ENCODE results near the gene ALDH4A1.

Gene ALDH4A1

DNA sequence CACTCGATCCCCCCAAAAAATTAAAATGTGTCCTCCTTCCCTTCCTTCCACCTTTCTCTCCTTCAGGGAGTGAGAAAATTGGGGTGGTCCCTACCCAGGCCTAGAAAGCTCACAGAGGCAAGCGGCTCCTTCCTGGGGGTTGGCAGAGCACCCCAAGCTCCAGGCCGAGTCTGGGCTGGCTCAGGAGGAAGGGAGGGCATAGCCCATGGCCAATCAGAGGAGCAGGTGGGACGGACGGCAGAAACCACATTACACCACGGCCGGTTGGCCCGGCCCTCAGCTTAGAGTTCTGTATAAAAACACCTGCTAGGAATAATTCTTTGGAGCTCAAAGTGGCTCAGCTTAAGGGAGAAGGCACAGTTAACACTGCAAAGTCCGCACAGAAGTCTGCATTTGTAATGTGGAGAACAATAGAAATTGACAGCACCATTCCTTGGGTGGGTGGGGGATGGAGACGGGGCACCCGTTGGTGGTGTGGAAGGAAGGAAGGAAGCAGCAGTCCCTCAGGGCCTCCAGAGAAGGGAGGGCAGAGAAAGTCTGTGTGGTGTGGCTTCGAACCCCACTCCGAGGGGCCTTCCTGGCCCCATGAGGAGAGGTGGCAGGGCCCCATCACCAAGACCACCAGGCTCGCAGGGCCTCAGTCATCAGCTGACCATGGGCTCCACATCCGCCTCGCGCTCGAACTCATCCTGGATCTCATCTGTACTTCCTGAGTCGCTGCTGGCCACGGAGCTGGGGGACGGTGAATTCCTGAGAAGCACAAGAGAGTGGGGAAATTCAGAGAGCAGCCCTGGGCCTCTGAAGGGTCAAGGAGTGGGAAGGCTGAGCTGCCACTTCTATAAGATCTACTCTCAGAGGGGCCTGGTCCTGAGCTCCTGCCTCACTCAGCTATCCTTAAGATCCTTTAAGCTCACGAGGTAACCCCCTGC lies 5.8 kb upstream of the ALDH4A1 start:
- TF ChIP-seq, protein P1, sequence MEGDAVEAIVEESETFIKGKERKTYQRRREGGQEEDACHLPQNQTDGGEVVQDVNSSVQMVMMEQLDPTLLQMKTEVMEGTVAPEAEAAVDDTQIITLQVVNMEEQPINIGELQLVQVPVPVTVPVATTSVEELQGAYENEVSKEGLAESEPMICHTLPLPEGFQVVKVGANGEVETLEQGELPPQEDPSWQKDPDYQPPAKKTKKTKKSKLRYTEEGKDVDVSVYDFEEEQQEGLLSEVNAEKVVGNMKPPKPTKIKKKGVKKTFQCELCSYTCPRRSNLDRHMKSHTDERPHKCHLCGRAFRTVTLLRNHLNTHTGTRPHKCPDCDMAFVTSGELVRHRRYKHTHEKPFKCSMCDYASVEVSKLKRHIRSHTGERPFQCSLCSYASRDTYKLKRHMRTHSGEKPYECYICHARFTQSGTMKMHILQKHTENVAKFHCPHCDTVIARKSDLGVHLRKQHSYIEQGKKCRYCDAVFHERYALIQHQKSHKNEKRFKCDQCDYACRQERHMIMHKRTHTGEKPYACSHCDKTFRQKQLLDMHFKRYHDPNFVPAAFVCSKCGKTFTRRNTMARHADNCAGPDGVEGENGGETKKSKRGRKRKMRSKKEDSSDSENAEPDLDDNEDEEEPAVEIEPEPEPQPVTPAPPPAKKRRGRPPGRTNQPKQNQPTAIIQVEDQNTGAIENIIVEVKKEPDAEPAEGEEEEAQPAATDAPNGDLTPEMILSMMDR (IDR thresholded peaks at IDR 0.05; ENCODE audit: control insufficient read depth, extremely low read depth, insufficient read depth): no peak
- no peak for DNase-seq (ENCODE audit: low read depth)
- no peak overlapping the region for H3K4me3 ChIP-seq (ENCODE audit: low read depth, low read length)

DNA sequence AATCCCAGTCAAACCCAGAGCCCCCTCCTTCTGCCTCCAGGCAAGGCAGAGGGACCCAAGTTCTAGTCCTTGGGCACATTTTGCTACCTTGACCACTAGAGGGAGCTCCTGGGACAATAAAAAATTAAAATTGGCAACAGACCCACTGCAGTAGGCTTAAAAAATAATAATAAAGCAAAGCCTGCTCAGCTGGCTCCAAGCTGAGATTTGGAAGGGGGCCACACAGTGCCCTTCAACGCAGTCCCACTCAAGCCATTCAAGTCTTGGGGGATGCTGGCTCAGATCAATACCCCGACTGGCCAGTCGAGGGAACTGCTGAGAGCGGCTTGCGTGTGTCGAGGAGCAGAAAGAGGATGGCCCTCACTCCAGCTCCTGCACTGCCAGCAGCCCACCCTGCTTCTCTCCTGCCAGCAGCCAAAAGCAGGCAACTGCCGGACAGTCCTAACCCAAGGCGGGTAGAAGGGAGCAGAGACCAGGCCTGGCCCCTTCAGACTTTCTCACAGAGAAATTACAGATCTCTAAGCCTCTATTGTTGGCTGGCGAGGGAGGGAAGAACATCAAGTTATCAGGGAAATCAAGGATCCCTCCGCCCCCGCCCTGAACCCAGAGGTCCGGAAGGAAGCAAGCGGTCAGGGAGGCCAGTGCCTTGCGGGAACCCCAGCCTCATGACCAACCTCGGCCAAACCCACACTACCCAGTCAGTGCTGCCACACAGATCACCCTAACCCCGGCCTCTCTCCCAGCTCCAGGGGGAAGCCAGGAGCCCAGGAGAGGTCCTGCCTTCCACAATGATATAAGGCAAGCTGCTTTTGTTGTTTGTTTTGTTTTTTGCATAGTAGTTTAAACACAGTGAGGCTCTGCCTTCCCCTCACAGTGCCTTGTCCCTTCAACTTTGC lies 4.9 kb upstream of the ALDH4A1 start:
- TF ChIP-seq, protein P1 (IDR thresholded peaks at IDR 0.05; ENCODE audit: control insufficient read depth, extremely low read depth, insufficient read depth): peak; percentile 45; the same call in 1 of the 2 replicates
- H3K4me3 ChIP-seq (ENCODE audit: low read depth, low read length): no peak overlapping the region
- DNase-seq (ENCODE audit: low read depth): no peak

DNA sequence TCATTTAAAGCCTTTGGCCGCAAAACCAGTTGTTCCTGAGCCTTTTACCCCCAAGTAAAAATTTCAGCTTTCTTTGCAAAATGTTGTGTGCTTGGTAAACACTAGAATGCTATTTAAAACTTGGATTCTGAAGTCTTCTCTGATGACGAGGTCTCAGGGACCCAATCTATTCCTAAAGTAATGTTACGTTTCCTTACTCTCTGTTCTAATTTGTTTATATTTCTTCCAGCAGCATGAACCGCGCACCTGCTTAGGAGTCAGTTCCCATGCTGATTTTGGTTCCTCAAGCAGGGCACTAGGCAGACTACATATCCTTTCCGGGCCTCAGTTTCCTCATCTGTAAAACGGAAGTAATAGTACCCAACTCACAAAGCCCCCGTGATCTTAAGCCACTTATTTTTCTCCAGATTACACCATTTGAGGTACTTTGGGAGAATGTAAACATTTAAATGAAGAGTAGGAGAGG lies 969 bp upstream of the ALDH4A1 start:
- H3K4me3 ChIP-seq (ENCODE audit: low read depth, low read length): peak overlapping the region; percentile 71
- peak; percentile 59 for DNase-seq (ENCODE audit: low read depth)
- TF ChIP-seq, protein P1 (IDR thresholded peaks at IDR 0.05; ENCODE audit: control insufficient read depth, extremely low read depth, insufficient read depth): no peak

DNA sequence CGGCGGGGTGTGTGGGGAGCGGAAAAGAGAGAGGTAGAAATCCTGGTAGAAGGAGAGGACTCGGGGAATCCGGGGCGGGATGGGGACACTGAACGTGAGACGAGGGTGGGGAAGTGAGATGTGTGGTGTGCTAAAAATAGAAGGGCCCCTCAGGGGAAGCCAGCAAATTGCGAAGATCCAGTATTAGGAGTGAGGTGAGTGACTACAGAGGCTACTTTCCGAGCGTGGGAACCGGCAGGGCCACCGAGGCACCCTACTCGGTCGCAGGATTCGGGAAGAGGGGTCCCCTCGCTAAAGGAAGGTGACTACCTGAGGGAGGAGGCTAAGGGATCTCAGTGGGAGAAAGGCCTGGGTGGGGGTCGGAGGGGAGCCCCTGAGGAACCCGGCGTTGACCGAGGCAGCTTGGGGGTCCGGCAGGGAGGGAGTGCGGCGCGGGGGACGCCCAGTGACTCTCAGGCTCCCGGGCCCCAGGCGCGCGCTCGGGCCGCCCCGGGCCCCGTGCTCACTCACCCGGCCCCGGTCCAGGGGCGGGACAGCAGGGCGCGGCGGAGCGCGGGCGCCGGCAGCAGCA lies 318 bp downstream of the ALDH4A1 start:
- DNase-seq (ENCODE audit: low read depth): no peak
- H3K4me3 ChIP-seq (ENCODE audit: low read depth, low read length): peak overlapping the region; percentile 71

DNA sequence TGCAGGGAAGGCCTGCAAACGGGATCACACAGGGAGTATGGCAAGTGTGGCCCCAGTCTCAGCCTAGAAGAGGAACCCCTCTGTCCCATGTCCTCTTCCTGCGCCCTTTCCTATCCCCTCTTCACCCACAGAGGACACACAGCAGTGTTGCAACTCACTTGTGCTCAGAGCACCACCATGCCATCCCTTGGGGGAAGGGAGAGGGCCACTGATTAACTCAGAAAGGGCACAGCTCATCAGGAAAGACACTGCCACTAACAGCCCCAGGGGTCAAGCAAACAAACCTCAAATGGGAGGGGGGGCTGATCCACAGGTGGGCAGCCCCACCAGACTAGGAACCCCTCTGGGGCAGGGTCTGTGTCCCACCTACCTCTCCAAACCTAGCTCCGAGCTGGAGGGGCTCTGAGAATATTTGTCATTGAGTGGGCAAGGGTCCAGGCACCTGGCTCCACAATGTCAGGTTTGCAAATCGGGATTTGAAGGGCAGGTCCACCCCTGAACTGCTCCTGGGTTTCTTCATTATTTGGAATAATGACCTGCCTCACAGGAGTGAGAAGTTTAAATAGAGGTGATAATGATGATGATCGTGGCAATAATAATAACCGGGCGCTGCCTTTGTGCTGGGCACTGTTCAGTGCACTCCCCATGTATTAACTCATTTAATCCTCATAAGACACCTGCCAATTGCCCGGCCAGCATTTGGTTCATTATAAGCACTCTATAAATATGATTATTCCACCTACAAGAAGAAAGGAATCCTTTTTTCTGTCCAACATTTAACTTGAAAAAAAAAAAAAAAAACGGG lies 1.0 kb downstream of the ALDH4A1 start:
- peak overlapping the region; percentile 71 for H3K4me3 ChIP-seq (ENCODE audit: low read depth, low read length)
- DNase-seq (ENCODE audit: low read depth): no peak
- TF ChIP-seq, protein P1 (IDR thresholded peaks at IDR 0.05; ENCODE audit: control insufficient read depth, extremely low read depth, insufficient read depth): no peak

More for the DNA sequence above, 318 bp downstream of the ALDH4A1 start:
- TF ChIP-seq, protein P1 (IDR thresholded peaks at IDR 0.05; ENCODE audit: control insufficient read depth, extremely low read depth, insufficient read depth): no peak

All from LNCaP clone FGC (cell line).